NB4 (cell line): ENCODE measurements around the gene ALX4.

Source experiments
- DNase-seq: peaks from one replicate; pipeline ENCODE4 v3.0.0; 2010; ENCODE audit warnings: low read depth
- H3K4me3 ChIP-seq: one replicate; pipeline ENCODE4 v1.5.1; 2011; ENCODE audit warnings: mild to moderate bottlenecking, low read depth, low read length, moderate library complexity
- MYC ChIP-seq: IDR thresholded peaks from 2 replicates; pipeline ENCODE4 v1.6.1; 2011; ENCODE audit warnings: low read depth, low read length
- POLR2A ChIP-seq: IDR thresholded peaks from 2 replicates; pipeline ENCODE4 v1.6.1; 2011; ENCODE audit warnings: mild to moderate bottlenecking; ENCODE audit not compliant: insufficient read length; ENCODE audit errors: extremely low read depth
- TF ChIP-seq, protein P1 (sequence below): IDR thresholded peaks from one replicate; pipeline ENCODE4 v1.5.1; 2012; ENCODE audit warnings: low read depth, low read length
- TF ChIP-seq, protein P2 (sequence below): IDR thresholded peaks from 2 replicates; pipeline ENCODE4 v1.6.1; 2011; ENCODE audit warnings: low read depth, low read length

ALX4 gene

DNA sequence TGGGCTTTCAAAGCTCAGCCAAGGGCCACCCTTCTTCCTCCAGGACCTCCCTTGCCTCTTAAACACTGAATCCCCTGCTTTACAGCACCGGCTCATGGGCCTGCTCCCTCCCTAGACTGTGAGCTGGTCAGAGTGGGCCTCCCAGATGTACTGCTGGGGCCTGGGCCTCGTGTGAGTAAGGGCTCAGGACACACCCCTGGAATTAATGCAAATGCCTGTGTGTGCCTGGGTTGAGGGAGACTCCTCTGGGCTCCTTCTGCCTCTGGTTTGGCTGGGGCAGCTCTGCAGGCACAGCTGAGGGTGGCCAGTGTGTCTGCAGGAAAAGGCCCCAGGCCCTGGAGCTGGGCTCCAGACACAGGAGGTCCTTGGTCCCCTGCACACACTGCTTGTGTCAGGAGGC, 24.2 kb downstream of the ALX4 start:
- TF ChIP-seq, protein P1, sequence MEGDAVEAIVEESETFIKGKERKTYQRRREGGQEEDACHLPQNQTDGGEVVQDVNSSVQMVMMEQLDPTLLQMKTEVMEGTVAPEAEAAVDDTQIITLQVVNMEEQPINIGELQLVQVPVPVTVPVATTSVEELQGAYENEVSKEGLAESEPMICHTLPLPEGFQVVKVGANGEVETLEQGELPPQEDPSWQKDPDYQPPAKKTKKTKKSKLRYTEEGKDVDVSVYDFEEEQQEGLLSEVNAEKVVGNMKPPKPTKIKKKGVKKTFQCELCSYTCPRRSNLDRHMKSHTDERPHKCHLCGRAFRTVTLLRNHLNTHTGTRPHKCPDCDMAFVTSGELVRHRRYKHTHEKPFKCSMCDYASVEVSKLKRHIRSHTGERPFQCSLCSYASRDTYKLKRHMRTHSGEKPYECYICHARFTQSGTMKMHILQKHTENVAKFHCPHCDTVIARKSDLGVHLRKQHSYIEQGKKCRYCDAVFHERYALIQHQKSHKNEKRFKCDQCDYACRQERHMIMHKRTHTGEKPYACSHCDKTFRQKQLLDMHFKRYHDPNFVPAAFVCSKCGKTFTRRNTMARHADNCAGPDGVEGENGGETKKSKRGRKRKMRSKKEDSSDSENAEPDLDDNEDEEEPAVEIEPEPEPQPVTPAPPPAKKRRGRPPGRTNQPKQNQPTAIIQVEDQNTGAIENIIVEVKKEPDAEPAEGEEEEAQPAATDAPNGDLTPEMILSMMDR, result no peak
- TF ChIP-seq, protein P2, sequence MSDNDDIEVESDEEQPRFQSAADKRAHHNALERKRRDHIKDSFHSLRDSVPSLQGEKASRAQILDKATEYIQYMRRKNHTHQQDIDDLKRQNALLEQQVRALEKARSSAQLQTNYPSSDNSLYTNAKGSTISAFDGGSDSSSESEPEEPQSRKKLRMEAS, result no peak
- no peak for TF ChIP-seq POLR2A
- no peak for TF ChIP-seq MYC
- no peak overlapping the region for H3K4me3 ChIP-seq
- DNase-seq, result no peak

DNA sequence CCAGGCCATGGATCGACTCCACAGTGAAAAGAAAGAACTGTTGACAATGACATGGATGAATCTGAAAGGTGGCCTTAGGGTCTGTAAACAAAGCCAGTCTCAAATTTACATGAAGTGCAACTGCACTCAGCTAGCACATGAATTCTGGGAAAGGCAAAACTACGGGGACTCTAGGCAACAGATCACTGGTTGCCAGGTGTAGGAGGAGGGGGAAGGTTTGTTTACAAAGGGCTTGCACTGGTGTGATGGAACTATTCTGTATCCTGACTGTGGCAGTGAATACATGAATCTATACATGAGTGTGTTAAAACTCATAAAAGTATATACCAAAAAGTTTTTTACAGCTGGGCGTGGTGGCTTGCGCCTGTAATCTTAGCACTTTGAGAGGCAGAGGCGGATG, 27.3 kb downstream of the ALX4 start:
- no peak overlapping the region for H3K4me3 ChIP-seq
- DNase-seq, result no peak
- TF ChIP-seq POLR2A (no peak), MYC (no peak)
- TF ChIP-seq, protein P2, result no peak
- TF ChIP-seq, protein P1, result no peak

DNA sequence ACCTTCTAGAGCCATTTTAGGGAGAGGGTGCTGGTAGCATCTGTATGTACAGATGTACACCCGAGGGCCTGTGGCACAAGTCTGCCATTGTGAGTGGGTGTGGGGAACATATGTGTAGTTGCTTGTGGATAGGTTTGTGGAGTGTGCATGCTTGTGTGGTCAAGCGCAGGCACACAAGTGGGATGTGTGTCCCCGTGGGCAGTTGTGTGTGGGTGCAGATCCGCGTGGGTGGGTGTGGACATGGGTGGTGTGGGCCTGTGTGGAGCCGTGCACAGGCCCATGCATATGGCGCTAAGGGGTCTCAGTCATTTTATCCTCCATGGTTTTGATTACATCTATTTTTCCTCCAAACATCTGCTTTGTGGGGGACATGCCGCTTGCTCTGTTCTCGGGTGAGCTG, 28.8 kb downstream of the ALX4 start:
- TF ChIP-seq, protein P1, result no peak
- TF ChIP-seq, protein P2, result no peak
- TF ChIP-seq MYC, result no peak
- TF ChIP-seq POLR2A, result no peak
- no peak overlapping the region for H3K4me3 ChIP-seq
- DNase-seq, result no peak

DNA sequence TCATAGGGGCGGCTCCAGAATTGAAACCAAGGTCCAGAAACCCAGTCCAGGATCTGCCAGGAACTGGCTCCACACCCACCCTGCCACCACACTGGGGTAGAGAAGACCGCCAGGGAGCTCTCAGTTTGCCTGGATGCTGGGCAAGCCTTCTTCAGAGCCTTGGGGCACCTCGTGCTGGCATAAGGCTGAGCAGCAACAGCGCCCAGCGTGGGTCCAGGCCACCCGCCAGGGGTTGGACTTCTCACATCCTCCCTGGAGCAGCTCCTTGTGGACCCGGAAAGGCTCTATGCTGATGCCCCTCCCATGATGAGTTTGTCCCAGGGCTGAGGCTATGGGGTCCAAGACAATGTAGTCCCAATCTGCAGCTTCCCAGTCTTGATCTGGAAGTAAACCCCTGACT, 29.7 kb downstream of the ALX4 start:
- no peak for DNase-seq
- TF ChIP-seq, protein P2, result no peak
- TF ChIP-seq, protein P1, result no peak
- TF ChIP-seq MYC, result no peak
- TF ChIP-seq POLR2A, result no peak
- H3K4me3 ChIP-seq, result no peak overlapping the region

DNA sequence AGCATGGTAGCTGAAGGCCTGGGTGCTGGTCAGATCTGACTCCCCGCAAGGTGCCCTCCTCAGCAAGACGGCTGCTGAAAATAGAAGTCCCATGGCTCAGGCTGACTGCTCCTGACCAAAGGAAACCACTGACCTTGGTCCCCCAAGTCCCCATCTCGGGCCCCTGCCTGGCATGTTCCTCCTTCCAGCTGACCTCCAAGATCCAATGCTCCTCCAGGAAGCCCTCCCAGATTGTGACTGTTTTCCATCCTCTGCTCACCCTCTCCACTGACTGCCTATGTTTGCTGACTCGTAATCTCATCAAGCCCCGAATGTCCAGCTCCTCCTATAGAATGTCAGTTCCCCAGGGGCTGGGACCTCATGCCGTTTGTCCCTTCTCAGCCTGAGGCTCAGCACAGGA, 30.5 kb downstream of the ALX4 start:
- TF ChIP-seq, protein P2, result no peak
- TF ChIP-seq, protein P1, result no peak
- no peak for TF ChIP-seq POLR2A
- no peak for DNase-seq
- no peak overlapping the region for H3K4me3 ChIP-seq
